Left forelimb (tissue), 1 donor: ENCODE data around the gene MERTK.
"Not testable (repeated sequence)": the region's sequence is repeated elsewhere in the genome, so short reads cannot be mapped to it uniquely, and the experiment has no call there.

Experiments used
- DNase-seq: peaks from one replicate; pipeline ENCODE4 v3.0.0-alpha.2; 2018; ENCODE audit warnings: low spot score

The MERTK gene

GRCh38 chr2:111909997-111910396 is 11.6 kb downstream of the MERTK start:
- not testable (repeated sequence) for DNase-seq

GRCh38 chr2:111910609-111911277 is 12.3 kb downstream of the MERTK start:
- DNase-seq: no peak

DNA sequence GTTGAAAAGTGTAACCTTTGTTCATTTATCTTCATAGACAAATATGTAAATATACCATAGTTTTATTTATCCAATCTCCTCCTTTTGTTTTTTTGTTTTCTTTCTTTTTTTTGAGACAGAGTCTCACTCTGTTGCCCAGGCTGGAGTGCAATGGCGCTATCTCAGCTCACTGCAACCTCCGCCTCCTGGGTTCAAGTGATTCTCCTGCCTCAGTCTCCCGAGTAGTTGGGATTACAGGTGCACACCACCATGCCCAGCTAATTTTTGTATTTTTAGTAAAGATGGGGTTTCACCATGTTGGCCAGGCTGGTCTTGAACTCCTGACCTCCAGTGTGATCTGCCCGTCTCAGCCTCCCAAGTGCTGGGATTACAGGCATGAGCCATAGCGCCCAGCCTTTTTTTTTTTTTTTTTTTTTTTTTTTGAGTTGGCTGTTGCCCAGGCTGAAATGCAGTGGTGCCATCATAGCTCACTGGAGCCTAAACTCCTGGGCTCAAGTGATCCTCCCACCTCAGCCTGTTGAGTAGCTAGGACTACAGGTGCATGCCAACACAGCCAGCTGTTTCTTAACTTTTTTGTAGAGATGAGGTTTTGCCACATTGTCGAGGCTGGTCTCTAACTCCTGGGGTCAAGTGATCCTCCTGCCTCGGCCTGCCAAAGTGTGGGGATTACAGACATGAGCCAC is 13.0 kb downstream of the MERTK start:
- DNase-seq: not testable (repeated sequence)

DNA sequence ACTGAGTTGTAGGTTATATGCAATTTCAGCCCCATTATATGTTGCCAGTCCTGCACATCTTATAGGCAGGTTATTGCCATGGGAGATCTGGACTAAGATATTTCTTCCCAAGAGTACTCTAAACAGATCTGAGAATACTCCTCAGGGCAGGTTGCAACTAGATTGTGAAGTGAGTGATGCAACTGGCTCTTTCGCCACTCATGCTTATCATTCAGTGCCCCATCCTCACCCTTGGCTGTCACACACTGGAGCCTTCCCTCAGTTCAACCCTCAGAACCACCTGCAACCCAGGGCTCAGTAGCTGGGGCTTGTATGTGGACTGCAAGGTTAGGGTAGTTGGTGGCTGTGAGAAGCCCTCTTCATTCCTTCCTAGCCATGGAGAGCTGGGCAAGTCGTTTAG is 14.1 kb downstream of the MERTK start:
- no peak for DNase-seq

DNA sequence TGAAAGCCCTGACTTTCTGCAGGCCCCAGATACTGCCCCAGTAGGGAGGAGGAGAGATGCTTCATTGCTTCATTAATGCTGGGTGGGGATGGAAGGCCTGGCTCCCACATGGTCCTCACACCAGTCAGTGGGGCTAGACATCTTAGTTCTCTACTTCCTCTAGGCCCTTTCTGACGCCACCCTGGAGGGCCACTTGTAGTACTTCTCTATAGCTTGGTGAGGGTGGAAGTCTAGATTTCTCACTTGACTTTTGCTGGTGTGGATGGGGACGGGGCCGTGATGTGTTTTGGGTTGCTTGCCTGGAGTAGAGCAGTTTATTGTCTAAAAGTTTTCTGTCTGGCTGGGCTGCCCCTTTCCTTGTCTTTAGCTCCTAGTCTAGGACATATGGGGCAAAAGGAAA is 18.7 kb downstream of the MERTK start:
- DNase-seq: no peak

DNA sequence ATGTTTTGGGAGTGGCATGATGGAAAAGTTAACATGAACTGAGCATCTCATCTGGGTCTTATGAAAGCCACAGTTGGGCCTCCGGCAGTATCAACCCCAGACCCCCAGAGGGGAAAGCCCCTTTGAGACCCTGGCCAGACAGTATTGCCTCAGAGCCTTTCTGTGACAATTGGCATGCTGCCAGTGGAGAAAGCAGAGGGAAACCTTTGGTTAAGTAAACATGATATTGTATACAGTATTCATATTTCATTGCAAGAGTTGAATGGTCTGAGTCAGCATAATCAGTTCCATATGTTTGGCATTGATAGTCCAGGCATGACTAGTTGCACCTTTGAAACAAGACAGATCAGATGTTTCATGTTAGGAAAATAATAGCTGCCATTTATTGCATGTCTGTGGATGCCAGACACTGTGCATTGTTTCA is 20.0 kb downstream of the MERTK start:
- DNase-seq: no peak

GRCh38 chr2:111919365-111919764 is 21.0 kb downstream of the MERTK start:
- DNase-seq: no peak

GRCh38 chr2:111919794-111920608 is 21.6 kb downstream of the MERTK start:
- DNase-seq: no peak

GRCh38 chr2:111923276-111923804 is 24.9 kb downstream of the MERTK start:
- peak; percentile 74 for DNase-seq

DNA sequence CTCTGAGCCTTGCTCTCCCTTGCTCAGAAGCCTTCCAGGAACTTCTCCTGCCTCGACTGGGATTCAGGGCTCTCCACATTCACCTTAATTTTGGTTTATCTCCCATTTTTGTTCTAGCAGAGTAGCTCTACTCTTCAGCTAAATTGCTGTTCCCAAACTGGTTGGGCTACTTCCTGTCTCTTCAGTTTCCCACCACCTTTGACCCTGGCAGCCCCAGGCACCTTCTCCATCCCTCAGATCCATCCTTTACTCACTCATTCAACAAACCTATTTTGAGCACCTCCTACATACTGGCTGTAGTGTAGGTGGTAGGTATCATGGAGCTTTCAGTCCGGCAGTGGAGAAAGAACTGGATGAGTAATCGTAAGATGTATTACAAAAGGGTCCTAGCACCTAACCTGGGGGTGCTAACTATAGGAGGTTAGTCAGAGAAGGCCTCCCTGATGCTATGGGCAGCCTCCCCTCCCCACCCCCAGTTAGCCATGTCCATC is 26.3 kb downstream of the MERTK start:
- DNase-seq: no peak

DNA sequence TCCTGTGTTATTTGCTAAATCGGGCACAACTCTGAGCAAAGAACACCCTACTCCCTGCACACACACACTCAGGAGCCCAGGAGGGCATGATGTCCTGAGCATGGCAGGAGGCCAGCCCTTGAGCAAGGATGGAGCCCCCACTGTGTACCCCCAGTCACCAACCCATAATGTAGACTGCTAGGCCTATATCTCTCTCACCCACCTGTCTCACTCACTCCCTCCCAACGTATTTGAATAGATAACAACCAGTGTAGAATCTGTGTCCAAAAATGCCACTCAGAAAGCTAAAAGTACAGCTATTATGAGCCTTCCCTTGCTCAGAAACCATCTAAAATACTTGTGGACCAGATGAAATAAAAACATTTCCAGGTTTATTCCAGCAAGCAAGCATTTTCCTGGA is 29.3 kb downstream of the MERTK start:
- no peak for DNase-seq

DNA sequence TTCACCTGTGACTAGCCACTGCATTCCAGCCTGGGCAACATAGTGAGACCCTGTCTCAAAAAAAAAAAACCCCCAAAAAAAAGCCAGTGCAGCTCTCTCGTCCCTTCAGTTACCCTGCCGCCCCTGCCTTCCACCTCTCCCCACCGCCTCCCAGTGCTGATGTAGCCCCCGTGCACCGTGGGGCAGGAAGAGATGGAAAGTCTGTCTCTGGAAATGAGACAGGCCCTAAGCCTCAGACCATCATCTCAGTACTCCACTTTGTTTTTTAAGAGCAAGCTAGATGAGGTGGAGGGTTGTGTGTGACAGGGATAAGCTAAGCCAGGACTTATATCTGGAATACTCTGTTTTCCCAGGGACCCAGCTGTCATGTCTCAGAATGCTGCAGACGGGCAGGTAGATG is 32.0 kb downstream of the MERTK start:
- DNase-seq: no peak

GRCh38 chr2:111930875-111931274 is 32.5 kb downstream of the MERTK start:
- no peak for DNase-seq

DNA sequence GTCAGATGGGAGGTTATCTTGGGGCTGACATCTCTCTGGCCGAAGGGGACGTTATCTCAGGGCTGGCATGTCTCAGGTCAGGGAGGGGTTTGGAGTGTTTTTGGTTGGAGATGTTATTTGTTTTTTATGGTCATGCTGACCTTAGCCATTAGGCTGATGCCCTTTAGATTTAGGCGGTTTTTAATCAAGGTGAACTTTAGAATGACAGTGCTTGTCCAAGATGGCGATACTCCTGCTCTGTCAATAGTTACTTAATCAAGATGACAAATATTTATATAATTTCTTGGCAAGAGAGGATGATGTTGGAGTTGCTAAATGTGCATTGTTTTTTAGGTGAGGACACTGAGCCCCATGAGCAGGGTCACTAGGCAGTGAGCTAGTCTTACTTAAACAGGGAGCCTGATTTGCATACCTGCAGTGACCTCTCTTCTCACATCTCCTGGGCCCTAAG is 34.5 kb downstream of the MERTK start:
- DNase-seq: no peak

DNA sequence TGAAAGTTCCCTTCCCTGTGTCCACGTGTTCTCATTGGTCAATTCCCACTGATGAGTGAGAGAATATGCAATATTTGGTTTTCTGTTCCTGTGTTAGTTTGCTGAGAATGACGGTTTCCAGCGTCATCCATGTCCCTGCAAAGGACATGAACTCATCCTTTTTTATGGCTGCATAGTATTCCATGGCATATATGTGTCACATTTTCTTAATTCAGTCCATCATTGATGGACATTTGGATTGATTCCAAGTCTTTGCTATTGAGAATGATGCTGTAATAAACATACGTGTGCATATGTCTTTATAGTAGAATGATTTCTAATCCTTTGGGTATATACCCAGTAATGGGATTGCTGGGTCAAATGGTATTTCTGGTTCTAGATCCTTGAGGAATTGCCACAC is 35.5 kb downstream of the MERTK start:
- DNase-seq: not testable (repeated sequence)

- DNase-seq: no peak
Observed at GRCh38 chr2:111936881-111937280, 38.5 kb downstream of the MERTK start.

DNA sequence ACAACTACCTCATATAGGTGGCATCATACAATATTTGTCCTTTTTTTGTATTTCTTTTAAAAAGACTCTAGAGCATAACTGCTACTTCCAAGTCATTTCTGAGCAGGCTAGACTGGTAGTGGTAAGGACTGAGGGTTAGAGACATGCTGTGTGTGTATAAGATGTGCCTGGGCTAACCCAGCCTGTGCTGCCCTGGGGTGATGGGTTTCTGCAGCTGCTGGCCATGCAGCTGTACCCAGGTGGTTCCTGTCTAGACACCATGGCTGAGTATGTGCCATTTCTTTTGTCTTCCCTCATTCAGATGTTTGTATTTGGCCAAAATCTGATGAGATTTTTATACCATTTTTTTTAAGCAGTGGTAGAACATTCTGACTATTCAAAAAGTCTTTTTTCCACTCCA is 40.0 kb downstream of the MERTK start:
- DNase-seq: no peak

DNA sequence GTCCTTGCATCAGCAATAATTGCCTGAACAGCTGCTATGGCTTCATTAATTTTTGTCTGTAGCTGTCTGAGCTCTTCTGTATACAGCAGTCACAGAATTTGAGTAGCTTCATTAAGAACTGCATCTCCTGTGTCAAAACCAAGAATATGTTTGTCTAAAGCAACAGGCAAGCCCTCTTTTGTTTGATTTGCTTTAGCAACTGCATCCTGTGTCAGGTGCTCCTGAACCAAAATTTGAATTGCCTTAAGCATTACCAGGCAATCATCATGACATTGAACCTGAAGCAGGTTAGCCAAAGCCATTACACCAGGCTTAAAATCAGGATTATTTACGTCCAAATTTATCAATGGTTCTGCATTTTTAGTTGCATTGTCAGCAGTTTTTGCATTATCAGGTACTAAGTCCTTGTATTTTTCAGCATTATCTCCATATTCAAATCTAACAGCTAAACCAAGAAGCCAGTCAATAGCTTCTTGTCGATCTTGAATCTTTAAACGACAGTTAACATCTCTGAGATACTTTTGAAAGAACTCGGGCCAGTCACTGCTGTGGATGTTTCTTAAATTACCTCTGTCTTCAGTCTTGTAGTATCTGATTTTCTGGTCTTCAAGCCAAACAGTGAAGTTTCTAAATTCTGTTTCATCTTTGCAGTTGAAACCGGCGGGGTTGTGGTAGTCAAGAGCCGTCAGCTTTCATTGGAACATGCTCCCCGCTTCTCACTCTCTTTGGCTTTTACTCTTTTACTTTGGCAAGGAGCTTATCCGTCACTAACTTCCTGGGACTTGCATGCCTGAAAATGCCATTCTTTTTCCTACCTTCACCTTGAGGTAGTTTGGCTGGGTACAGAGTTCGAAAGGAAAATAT is 42.2 kb downstream of the MERTK start:
- DNase-seq: no peak

GRCh38 chr2:111941531-111941930 is 43.1 kb downstream of the MERTK start:
- no peak for DNase-seq

- DNase-seq: no peak
Observed at GRCh38 chr2:111944531-111945210, 46.3 kb downstream of the MERTK start.
